T47D (cell line): ENCODE measurements around the gene MIPOL1.
"Not testable (repeated sequence)": the region's sequence is repeated elsewhere in the genome, so short reads cannot be mapped to it uniquely, and the experiment has no call there.

Experiments used
- DNase-seq, 2 experiments: peaks; one replicate each; pipeline versions ENCODE4 v3.0.0 to v3.0.0-alpha.2; 2011 to 2012; ENCODE audit warnings: low read depth in 1 of 2, low spot score in 1 of 2
- JUND ChIP-seq: IDR thresholded peaks from 2 replicates; pipeline ENCODE4 v1.6.1; 2012; ENCODE audit warnings: low read depth
- in situ Hi-C: cut with HindIII; loops from 2 replicates; pipeline ENCODE4 v1.10.0; 2016; ENCODE audit warnings: low sequenced_read_pairs, low pct_unique_long_range_greater_than_20kb

The MIPOL1 gene

GRCh38 chr14:37195327-37195726 lies 2.4 kb upstream of the MIPOL1 start:
- no peak for TF ChIP-seq JUND
- peak in 1 of 2 experiments; percentile 25 for DNase-seq
- in situ Hi-C loops: no loop called here

DNA sequence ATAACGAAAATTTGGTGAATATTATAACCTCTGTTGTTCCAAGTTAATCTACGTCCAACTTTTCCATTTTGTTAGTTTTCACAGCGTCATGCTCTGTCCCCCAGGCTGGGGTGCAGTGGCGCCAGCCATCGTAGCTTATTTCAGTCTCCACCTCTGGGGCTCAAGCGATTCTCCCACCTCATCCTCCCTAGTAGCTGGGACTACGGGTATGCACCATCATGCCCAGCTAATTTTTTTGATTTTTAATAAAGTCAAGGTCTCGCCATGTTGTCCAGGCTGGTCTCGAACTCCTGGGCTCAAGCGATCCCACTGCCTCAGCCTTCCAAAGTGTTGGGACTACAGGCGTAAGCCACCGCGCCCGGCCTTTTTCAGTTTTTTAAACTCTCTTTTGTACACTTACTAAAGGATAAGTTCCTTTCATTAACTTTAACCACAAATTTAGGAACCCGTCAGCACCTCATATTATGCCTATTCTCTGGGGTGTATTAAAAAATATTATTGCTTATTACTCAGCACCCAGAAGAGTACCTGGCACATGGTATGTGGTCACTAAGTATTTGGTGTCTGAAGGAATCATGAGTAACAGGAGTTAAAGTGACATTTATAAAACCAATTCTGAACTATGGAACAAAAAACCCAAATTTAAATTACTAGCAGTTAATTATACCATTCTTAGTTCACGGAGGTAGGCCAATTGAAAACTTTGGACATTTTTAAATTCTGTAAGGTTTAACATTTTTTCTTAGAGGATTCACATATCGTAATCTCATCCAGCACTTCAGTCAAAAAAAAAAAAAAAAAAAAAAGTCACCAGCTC lies 925 bp upstream of the MIPOL1 start:
- in situ Hi-C loops: no loop called here
- DNase-seq: no peak
- TF ChIP-seq JUND: no peak

DNA sequence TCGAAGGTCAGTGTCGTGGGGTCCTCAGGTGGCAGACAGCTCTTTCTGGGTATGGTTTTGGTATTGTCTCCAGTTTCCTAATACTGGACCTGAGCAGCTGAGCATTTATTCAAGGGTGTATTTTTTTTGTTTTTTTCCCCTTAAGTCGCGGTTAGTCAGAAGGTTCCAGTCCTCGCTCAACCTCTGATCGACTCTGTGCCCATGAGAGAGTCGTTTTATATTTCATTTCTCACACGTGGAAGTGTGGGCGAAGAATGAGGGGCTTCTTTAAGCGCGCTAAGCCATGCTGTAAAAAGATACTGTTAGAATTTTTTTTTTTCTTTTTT lies 499 bp downstream of the MIPOL1 start:
- DNase-seq: no peak
- in situ Hi-C loops: no loop called here
- no peak for TF ChIP-seq JUND

GRCh38 chr14:37198907-37199306 lies 1.2 kb downstream of the MIPOL1 start:
- DNase-seq: no peak
- TF ChIP-seq JUND: no peak
- in situ Hi-C loops: no loop called here

DNA sequence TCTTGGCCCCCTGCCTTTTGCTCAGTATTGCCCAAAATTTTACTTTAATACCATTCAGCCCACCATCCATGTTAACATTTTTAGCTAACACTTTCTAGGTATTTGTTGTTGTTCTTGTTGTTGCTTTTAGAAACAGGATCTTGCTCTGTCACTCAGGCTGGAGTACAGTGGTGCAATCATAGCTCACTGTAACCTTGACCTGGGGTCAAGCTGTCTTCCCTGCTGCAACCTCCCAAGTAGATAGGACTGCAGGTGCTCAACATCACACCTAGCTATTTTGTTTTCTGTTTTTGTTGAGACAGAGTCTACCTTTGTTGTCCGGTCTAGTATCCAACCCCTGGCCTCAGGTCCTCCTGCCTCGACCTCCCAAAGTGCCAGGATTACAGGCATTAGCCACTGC lies 4.0 kb downstream of the MIPOL1 start:
- no peak for DNase-seq
- in situ Hi-C loops: no loop called here
- no peak for TF ChIP-seq JUND

- in situ Hi-C loops: no loop called here
- no peak for DNase-seq
- no peak for TF ChIP-seq JUND
Measured at GRCh38 chr14:37202265-37202664, 4.5 kb downstream of the MIPOL1 start.

- no peak for TF ChIP-seq JUND
- no peak for DNase-seq
- in situ Hi-C loops: no loop called here
Measured at GRCh38 chr14:37202812-37203211, 5.1 kb downstream of the MIPOL1 start.

DNA sequence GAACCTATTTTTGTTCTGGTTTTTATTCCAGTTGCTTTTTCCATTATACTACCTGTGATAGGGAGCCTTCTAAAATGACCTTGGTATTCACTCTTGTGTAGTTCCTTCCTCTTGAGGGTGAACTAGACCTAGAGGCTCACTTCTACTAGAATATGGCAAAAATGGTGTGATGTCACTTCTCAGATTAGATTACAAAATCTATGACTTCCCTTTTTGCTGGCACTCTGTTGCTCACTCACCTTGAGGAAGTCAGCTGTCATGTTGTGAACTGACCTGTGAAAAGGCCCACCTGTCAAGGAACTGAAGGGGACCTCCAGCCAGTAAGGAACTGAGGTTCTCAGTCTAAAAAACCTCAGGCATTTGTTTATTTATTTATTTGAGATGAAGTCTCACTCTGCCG lies 5.7 kb downstream of the MIPOL1 start:
- no peak for TF ChIP-seq JUND
- in situ Hi-C loops: no loop called here

GRCh38 chr14:37205623-37206605 lies 8.2 kb downstream of the MIPOL1 start:
- peak in 1 of 2 experiments; percentile 6 for DNase-seq
- in situ Hi-C loops: not testable (repeated sequence)

More for the DNA sequence above, 5.7 kb downstream of the MIPOL1 start:
- DNase-seq: no peak

- DNase-seq, in situ Hi-C loops: not testable (repeated sequence)
Measured at GRCh38 chr14:37209617-37210016, 11.9 kb downstream of the MIPOL1 start.

DNA sequence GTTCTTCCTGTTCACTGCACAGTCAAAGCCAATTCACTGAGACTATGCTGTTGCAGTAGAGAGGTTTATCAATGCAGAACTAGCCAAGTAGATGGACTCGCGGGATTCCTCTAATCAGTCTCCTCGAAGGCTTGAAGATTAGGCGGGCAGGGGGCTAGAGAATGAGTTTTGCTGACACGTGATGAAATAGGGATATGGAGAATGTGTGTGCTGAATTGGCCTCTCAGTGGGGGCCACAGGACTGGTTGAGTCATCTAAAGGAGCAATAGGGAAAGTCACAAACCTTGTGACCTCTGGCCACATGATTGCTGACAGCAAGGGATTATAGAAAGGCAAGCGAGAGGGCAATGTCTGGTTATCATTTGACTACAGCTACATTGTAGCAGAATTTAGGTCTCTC lies 12.7 kb downstream of the MIPOL1 start:
- no peak for DNase-seq
- in situ Hi-C loops: no loop called here
- no peak for TF ChIP-seq JUND

- TF ChIP-seq JUND: no peak
- in situ Hi-C loops: no loop called here
- DNase-seq: no peak
Measured at GRCh38 chr14:37213016-37213415, 15.3 kb downstream of the MIPOL1 start.

- in situ Hi-C loops: no loop called here
- no peak for DNase-seq
- no peak for TF ChIP-seq JUND
Measured at GRCh38 chr14:37215345-37215744, 17.6 kb downstream of the MIPOL1 start.

DNA sequence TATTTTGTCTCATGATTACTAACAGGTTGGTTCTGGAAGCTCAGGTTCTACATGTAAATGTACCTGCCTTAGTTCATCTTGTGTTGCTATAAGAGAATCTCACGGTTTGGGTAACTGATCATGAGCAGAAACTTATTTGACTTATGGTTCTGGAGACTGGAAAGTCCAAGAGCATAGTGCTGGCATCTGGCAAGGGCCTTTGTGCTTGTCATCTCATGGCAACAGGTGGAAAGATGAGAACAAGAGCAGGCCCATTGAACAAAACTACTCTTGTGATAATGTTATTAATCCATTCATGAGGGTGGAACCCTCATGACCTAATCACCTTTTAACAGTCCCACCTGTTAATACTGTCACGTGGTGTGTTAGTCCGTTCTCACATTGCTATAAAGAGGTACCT lies 23.3 kb downstream of the MIPOL1 start:
- no peak for TF ChIP-seq JUND
- DNase-seq: no peak
- in situ Hi-C loops: no loop called here
